Skeletal muscle satellite cell (primary cell): ENCODE measurements around the gene TMEM144.

ENCODE experiments used
- H3K27me3 ChIP-seq: 2 replicates; pipeline ENCODE4 v1.7.0; 2013; ENCODE audit warnings: low read length; ENCODE audit not compliant: control insufficient read depth, insufficient read depth
- H3K36me3 ChIP-seq: 2 replicates; pipeline ENCODE4 v1.7.0; 2013; ENCODE audit warnings: mild to moderate bottlenecking, control low read depth, low read length; ENCODE audit not compliant: insufficient read depth
- H3K4me1 ChIP-seq: 2 replicates; pipeline ENCODE4 v1.7.0; 2013; ENCODE audit warnings: low read length; ENCODE audit not compliant: control insufficient read depth, insufficient read depth
- H3K4me2 ChIP-seq: 2 replicates; pipeline ENCODE4 v1.7.0; 2013; ENCODE audit warnings: mild to moderate bottlenecking, low read length
- H3K4me3 ChIP-seq: 2 replicates; pipeline ENCODE4 v1.7.0; 2013; ENCODE audit warnings: low read length
- H3K9ac ChIP-seq: 2 replicates; pipeline ENCODE4 v1.7.0; 2013; ENCODE audit warnings: mild to moderate bottlenecking, low read depth, low read length, moderate library complexity
- H3K9me3 ChIP-seq: replicated peaks from 2 replicates; pipeline ENCODE4 v1.7.0; 2013; ENCODE audit warnings: mild to moderate bottlenecking, control low read depth, low read length

The TMEM144 gene

DNA sequence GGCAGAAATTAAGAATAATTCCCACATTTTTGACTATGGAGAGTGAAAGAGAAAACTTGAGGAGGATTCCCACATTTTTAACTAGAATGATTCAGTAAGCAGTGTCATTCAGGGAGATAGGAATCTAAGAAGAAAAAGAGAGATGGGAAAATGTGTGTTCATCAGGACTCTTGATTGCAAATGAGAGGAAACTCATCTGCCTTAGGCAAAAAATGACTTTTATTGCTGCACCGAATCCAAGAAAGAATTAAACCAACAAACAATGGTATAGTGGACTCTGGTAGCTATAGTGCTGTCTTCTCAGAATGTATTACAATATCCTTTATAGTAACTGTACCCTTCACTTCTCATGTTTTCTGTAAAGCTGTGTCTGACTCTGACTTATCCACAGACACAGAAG is 15.0 kb upstream of the TMEM144 start:
- Histone ChIP-seq H3K9ac (no peak overlapping the region), H3K4me3 (no peak overlapping the region), H3K4me1 (no peaks in the 10 kb centered on the region), H3K27me3 (no peaks in the 10 kb centered on the region), H3K4me2 (no peak overlapping the region), H3K36me3 (no peaks in the 10 kb centered on the region), H3K9me3 (no peaks in the 10 kb centered on the region)

DNA sequence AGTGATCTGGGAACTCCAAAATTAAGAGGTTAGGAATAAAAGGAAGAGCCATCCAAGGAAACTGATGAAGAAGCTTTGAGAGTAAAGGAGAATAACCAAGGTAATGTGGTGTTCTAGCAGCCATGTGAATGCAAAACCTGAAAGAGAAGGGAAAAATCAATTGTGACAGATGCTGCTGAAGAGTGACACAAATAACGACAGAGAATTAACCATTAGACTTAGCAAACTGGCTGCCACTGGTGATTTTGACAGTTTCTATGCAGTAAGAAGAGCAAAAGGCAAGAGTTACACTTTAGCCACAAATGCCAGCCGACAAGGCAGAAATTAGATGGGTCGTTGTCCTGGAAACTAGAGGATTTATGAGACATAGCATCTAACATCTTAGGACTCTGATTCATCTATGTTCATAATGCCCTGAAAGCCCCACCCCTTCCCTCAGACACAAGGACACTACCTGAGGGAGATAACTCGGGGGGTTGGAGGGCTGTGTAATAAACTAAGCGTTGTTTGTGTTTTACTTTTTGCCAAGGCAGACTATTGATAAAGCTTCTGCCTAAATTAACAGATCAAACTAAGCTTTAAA is 13.0 kb upstream of the TMEM144 start:
- H3K27me3 ChIP-seq: no peaks in the 10 kb centered on the region
- no peaks in the 10 kb centered on the region for H3K4me1 ChIP-seq
- H3K4me3 ChIP-seq: no peak overlapping the region
- H3K4me2 ChIP-seq: no peak overlapping the region
- H3K9ac ChIP-seq: no peak overlapping the region
- no peaks in the 10 kb centered on the region for H3K9me3 ChIP-seq
- H3K36me3 ChIP-seq: no peaks in the 10 kb centered on the region

DNA sequence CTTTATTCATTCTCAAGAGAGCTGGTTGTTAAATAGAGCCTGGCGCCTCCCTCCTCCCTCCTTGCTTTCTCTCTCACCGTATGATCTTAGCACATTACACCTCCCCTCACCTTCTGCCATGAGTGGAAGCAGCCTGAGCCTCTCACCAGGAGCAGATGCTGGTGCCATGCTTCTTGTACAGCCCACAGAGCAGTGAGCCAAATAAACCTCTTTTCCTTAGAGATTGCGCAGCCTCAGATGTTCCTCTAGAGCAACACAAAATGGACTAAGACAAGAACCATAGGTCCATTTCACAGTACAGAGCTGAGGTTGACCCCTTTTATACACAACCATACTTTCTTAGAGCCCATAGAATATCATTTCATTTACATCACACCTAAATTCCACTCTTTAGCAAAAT is 10.1 kb upstream of the TMEM144 start:
- H3K4me3 ChIP-seq: no peak overlapping the region
- no peak overlapping the region for H3K4me2 ChIP-seq
- no peaks in the 10 kb centered on the region for H3K4me1 ChIP-seq
- H3K9ac ChIP-seq: no peak overlapping the region
- H3K27me3 ChIP-seq: no peaks in the 10 kb centered on the region
- no peaks in the 10 kb centered on the region for H3K9me3 ChIP-seq
- H3K36me3 ChIP-seq: no peaks in the 10 kb centered on the region

DNA sequence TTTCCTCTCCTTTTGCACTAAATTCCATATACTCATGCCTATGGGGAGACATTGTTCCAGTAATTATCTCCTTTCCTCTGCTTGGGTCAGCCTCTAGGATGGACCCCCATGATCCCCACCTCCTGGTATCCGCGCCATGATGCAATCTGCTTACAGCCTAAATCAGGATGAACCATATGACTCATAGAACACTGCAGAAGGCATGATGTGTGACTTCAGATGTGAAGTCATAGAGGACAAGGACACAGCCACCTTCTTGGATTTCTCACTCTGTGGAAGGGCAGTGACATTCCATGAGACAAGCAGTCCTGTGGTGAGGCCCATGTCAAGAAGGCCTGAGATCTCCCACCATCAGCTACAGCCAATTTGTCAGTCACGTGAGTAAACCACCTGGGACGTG is 9.0 kb upstream of the TMEM144 start:
- Histone ChIP-seq H3K4me3 (no peak overlapping the region), H3K9me3 (no peaks in the 10 kb centered on the region), H3K27me3 (no peaks in the 10 kb centered on the region), H3K4me2 (no peak overlapping the region), H3K4me1 (no peaks in the 10 kb centered on the region), H3K36me3 (no peaks in the 10 kb centered on the region), H3K9ac (no peak overlapping the region)

DNA sequence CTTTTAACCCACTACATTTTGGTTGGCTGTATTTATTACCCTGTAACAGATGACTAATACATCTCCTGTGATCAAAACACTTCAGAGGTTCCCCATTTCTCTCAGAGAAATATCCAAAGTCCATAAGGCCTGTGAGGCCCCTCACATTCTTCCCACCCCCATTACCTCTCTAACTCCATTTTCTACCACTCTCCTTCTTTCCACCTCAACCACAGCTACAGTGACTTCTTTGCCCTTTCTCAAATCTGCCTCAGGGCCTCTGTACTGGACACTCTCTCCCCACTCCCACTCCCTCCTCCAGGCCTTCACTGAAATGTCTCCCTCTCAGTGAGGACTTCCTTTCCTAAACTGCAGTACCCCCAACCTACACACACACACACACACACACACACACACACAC is 8.4 kb upstream of the TMEM144 start:
- Histone ChIP-seq H3K9me3 (no peaks in the 10 kb centered on the region), H3K27me3 (no peaks in the 10 kb centered on the region), H3K4me2 (no peak overlapping the region)

DNA sequence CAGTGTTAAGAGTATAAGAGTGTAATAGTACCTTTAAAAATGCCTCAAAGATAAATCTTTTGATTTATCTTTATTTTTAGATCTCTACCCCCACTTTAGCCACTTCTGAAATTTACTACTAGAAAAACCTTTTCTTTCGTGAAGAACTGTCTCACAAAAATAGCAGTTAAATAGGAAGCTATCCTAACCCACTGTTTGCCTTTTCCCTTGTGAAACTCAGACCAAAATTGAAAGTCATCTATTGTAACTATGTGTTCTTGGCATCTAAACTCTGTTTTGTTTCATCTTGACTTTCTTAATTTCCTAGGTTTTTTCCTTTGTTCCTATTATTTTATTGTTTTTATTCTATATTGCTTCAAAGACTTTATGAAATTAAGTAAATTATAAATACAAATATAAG is 7.8 kb upstream of the TMEM144 start:
- Histone ChIP-seq H3K4me2 (no peak overlapping the region), H3K4me1 (no peaks in the 10 kb centered on the region), H3K9ac (no peak overlapping the region), H3K9me3 (no peaks in the 10 kb centered on the region), H3K27me3 (no peaks in the 10 kb centered on the region), H3K4me3 (no peak overlapping the region), H3K36me3 (no peaks in the 10 kb centered on the region)

More for the DNA sequence above, 8.4 kb upstream of the TMEM144 start:
- Histone ChIP-seq H3K36me3 (no peaks in the 10 kb centered on the region), H3K9ac (no peak overlapping the region), H3K4me1 (no peaks in the 10 kb centered on the region), H3K4me3 (no peak overlapping the region)

DNA sequence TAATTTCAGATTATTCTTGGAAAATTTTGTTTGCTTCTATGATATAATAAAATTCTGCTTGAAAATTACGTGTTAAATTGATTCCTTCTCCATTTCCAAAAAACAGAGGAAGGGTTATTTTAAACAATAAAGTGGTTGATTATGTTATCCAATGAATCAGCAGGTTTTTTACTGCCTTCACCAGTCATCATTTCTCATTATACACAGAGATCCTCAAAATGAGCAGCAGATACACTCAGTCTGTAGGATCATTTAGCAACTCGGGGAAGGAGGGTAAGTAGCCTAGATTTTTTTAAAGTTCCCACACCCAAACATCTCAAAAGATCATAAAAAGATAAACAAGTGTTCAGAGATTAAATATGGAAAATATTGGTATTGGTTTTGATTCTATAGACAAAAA is 6.8 kb upstream of the TMEM144 start:
- no peaks in the 10 kb centered on the region for H3K27me3 ChIP-seq
- no peak overlapping the region for H3K4me3 ChIP-seq
- no peaks in the 10 kb centered on the region for H3K4me1 ChIP-seq
- H3K9ac ChIP-seq: no peak overlapping the region
- no peaks in the 10 kb centered on the region for H3K9me3 ChIP-seq
- no peaks in the 10 kb centered on the region for H3K36me3 ChIP-seq
- H3K4me2 ChIP-seq: no peak overlapping the region

DNA sequence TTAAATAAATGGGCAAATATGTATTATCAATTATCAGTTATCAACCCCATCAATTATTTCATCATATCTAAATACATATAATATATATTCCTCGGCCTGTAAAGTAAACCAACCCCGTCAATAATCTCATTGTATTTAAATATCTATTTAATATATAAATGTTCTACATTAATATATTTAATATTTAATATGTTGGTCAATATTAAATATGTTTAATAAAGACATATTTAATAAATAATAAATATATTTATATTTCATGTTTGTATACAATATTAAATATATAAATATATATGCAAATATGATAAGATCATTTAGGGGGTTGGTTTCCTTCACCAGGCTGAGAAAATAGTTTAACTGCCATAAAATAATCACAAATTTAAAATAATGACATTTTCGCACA is 6.4 kb upstream of the TMEM144 start:
- no peak overlapping the region for H3K4me2 ChIP-seq
- no peaks in the 10 kb centered on the region for H3K9me3 ChIP-seq
- H3K36me3 ChIP-seq: no peaks in the 10 kb centered on the region
- H3K9ac ChIP-seq: no peak overlapping the region
- no peaks in the 10 kb centered on the region for H3K4me1 ChIP-seq
- H3K27me3 ChIP-seq: no peaks in the 10 kb centered on the region
- no peak overlapping the region for H3K4me3 ChIP-seq

DNA sequence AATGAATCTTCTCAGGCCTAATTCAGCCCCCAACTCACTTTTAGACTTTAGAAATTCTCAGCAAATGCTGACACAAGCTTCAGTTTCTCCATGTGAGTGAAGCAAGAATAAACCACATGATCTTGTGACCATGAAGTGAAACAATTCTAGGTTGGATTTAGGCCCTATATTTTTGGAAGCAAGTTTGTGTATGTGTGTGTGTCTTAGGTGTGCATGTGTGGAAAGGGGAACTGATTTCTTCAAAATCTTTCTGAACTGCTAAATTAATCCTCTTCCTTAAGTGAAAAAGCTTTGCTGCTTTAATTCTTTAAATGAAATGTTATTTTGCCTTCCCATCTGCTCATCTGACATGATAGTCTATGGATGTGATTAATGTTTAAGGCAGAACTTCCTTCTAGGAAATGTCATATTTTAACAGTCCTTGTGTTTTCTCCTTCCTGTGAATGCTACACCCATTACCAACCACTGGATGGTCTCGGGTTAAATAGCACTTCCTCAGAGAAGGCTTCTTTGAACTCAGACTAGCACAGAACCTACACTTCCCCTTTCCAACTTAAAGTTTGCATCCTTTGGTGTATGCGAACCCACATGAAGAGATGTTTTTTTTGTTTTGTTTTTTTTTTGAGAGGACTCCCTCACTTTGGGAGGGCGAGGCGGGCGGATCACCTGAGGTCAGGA is 1.2 kb upstream of the TMEM144 start:
- H3K9me3 ChIP-seq: no peaks in the 10 kb centered on the region
- H3K36me3 ChIP-seq: no peaks in the 10 kb centered on the region
- H3K4me1 ChIP-seq: peaks cover 10% of the 10 kb centered on the region
- H3K4me3 ChIP-seq: no peak overlapping the region
- H3K9ac ChIP-seq: no peak overlapping the region
- H3K4me2 ChIP-seq: no peak overlapping the region
- no peaks in the 10 kb centered on the region for H3K27me3 ChIP-seq

DNA sequence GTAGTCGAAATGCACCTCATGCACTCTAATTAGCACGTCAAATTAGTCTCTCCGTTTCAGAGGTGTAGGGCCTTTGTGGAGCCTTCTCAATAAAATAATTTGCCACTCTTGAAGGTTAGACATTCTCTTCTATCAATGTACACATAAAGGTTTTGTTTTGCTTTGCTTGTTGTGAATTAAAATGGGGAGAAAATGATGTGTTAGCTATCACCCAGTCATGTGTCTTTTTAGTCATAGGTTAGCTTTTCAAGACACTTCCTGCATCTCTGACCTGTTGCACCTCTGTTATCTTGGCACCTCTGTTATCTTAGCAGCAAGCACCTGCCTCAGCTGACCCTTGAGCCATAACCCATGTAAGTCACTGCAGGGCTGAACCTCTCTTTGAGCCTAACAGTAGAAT is 936 bp downstream of the TMEM144 start:
- Histone ChIP-seq H3K9ac (peak overlapping the region; percentile 79), H3K4me3 (peak overlapping the region; percentile 70), H3K36me3 (no peaks in the 10 kb centered on the region), H3K4me2 (peak overlapping the region; percentile 88), H3K9me3 (no peaks in the 10 kb centered on the region), H3K27me3 (no peaks in the 10 kb centered on the region), H3K4me1 (peaks cover 10% of the 10 kb centered on the region)

DNA sequence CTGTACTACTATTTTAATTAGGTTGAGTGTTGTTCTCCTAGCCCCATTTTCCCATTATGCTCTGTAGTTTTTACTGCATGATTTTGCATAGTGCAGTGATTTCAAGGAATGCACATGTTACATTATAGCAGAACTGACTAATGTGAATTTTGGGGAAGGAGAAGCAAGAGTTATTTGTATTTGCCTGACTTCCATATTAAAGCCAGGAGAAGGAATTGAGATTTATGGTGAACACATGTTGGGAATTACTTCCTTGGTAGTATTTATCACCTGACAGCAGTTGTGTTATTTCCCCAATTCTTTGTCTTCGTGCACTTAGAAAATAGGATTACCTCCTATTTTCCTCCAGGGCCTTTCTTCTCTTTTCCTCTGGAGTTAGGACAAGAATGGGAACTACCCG is 3.2 kb downstream of the TMEM144 start:
- H3K27me3 ChIP-seq: no peaks in the 10 kb centered on the region
- no peaks in the 10 kb centered on the region for H3K9me3 ChIP-seq
- H3K9ac ChIP-seq: no peak overlapping the region
- H3K4me1 ChIP-seq: peaks cover 10% of the 10 kb centered on the region
- H3K36me3 ChIP-seq: no peaks in the 10 kb centered on the region
- H3K4me2 ChIP-seq: no peak overlapping the region
- no peak overlapping the region for H3K4me3 ChIP-seq

DNA sequence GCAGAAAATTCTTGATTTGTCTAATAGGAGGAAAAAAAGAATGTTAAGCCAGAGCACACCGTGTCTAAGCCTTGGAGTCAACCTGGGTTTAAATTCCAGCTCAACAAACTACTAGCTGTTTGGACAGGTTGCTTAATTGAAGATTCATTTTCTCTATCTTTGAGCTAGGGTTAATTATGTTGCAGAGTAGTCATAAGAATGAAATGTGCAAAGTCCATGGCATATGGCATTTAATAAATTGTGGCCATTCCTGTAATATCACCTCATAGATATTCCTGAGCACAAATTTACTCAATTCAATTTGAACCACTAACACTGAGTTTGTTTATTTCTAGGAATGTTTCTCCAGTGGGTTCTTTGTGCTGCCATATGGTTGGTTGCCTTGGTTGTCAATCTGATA is 4.6 kb downstream of the TMEM144 start:
- peaks cover 10% of the 10 kb centered on the region for H3K4me1 ChIP-seq
- no peaks in the 10 kb centered on the region for H3K27me3 ChIP-seq
- H3K36me3 ChIP-seq: no peaks in the 10 kb centered on the region
- no peak overlapping the region for H3K9ac ChIP-seq
- no peaks in the 10 kb centered on the region for H3K9me3 ChIP-seq
- H3K4me2 ChIP-seq: no peak overlapping the region
- H3K4me3 ChIP-seq: no peak overlapping the region
